ENCODE data around the gene ADIPOR2.
A peak's percentile ranks its signal among the peaks of the same experiment; 100 is the strongest.

Gene ADIPOR2

GRCh38 chr12:1792406-1792805 lies 101.5 kb downstream of the ADIPOR2 start:
- no peak overlapping the region for H3K4me3 ChIP-seq (ENCODE audit: low read length)
- no peak overlapping the region for H3K9ac ChIP-seq (ENCODE audit: low read depth, low read length)
- H3K4me1 ChIP-seq (ENCODE audit: insufficient read depth, low read length), result 0 out of 2 replicates have a peak, but pooled peaks cover 9% of the 10 kb centered on the region
- no peak overlapping the region for H3K27ac ChIP-seq (ENCODE audit: low read length)
- no peaks in the 10 kb centered on the region for H3K9me3 ChIP-seq (ENCODE audit: insufficient read depth, low read depth, low read length)
- H3K27me3 ChIP-seq (ENCODE audit: insufficient read depth, low read length), result no peaks in the 10 kb centered on the region
- H3K36me3 ChIP-seq (ENCODE audit: insufficient read depth, low read depth, low read length), result peaks cover 7% of the 10 kb centered on the region; the same call in 1 of the 2 replicates

GRCh38 chr12:1793426-1794210 lies 102.7 kb downstream of the ADIPOR2 start:
- no peaks in the 10 kb centered on the region for H3K36me3 ChIP-seq (ENCODE audit: insufficient read depth, low read depth, low read length)
- no peak overlapping the region for H3K27ac ChIP-seq (ENCODE audit: low read length)
- H3K9ac ChIP-seq (ENCODE audit: low read depth, low read length), result no peak overlapping the region
- no peaks in the 10 kb centered on the region for H3K27me3 ChIP-seq (ENCODE audit: insufficient read depth, low read length)
- no peaks in the 10 kb centered on the region for H3K9me3 ChIP-seq (ENCODE audit: insufficient read depth, low read depth, low read length)
- H3K4me1 ChIP-seq (ENCODE audit: insufficient read depth, low read length), result 0 out of 2 replicates have a peak, but pooled peaks cover 9% of the 10 kb centered on the region
- no peak overlapping the region for H3K4me3 ChIP-seq (ENCODE audit: low read length)

- no peaks in the 10 kb centered on the region for H3K36me3 ChIP-seq (ENCODE audit: insufficient read depth, low read depth, low read length)
- no peak overlapping the region for H3K4me3 ChIP-seq (ENCODE audit: low read length)
- H3K27me3 ChIP-seq (ENCODE audit: insufficient read depth, low read length), result no peaks in the 10 kb centered on the region
- no peak overlapping the region for H3K27ac ChIP-seq (ENCODE audit: low read length)
- no peak overlapping the region for H3K9ac ChIP-seq (ENCODE audit: low read depth, low read length)
- H3K9me3 ChIP-seq (ENCODE audit: insufficient read depth, low read depth, low read length), result no peaks in the 10 kb centered on the region
- H3K4me1 ChIP-seq (ENCODE audit: insufficient read depth, low read length), result 0 out of 2 replicates have a peak, but pooled peaks cover 9% of the 10 kb centered on the region
Observed at GRCh38 chr12:1794440-1795090, 103.7 kb downstream of the ADIPOR2 start.

- Histone ChIP-seq H3K9me3 (ENCODE audit: insufficient read depth, low read depth, low read length) (no peaks in the 10 kb centered on the region), H3K9ac (ENCODE audit: low read depth, low read length) (no peak overlapping the region), H3K36me3 (ENCODE audit: insufficient read depth, low read depth, low read length) (no peaks in the 10 kb centered on the region), H3K4me1 (ENCODE audit: insufficient read depth, low read length) (0 out of 2 replicates have a peak, but pooled peaks cover 9% of the 10 kb centered on the region), H3K27ac (ENCODE audit: low read length) (no peak overlapping the region), H3K4me3 (ENCODE audit: low read length) (peak overlapping the region; percentile 25; the same call in 1 of the 2 replicates), H3K27me3 (ENCODE audit: insufficient read depth, low read length) (no peaks in the 10 kb centered on the region)
Observed at GRCh38 chr12:1795221-1795784, 104.4 kb downstream of the ADIPOR2 start.

GRCh38 chr12:1795785-1796514 lies 105.1 kb downstream of the ADIPOR2 start:
- Histone ChIP-seq H3K36me3 (ENCODE audit: insufficient read depth, low read depth, low read length) (no peaks in the 10 kb centered on the region), H3K9ac (ENCODE audit: low read depth, low read length) (no peak overlapping the region), H3K4me1 (ENCODE audit: insufficient read depth, low read length) (0 out of 2 replicates have a peak, but pooled peaks cover 9% of the 10 kb centered on the region), H3K27me3 (ENCODE audit: insufficient read depth, low read length) (no peaks in the 10 kb centered on the region), H3K9me3 (ENCODE audit: insufficient read depth, low read depth, low read length) (no peaks in the 10 kb centered on the region), H3K27ac (ENCODE audit: low read length) (no peak overlapping the region), H3K4me3 (ENCODE audit: low read length) (peak overlapping the region; percentile 53; the same call in 1 of the 2 replicates)

GRCh38 chr12:1796515-1797010 lies 105.7 kb downstream of the ADIPOR2 start:
- no peaks in the 10 kb centered on the region for H3K36me3 ChIP-seq (ENCODE audit: insufficient read depth, low read depth, low read length)
- H3K27me3 ChIP-seq (ENCODE audit: insufficient read depth, low read length), result no peaks in the 10 kb centered on the region
- H3K9ac ChIP-seq (ENCODE audit: low read depth, low read length), result no peak overlapping the region
- H3K4me3 ChIP-seq (ENCODE audit: low read length), result peak overlapping the region; percentile 53; the same call in 1 of the 2 replicates
- 0 out of 2 replicates have a peak, but pooled peaks cover 5% of the 10 kb centered on the region for H3K4me1 ChIP-seq (ENCODE audit: insufficient read depth, low read length)
- no peak overlapping the region for H3K27ac ChIP-seq (ENCODE audit: low read length)
- no peaks in the 10 kb centered on the region for H3K9me3 ChIP-seq (ENCODE audit: insufficient read depth, low read depth, low read length)

- Histone ChIP-seq H3K4me3 (ENCODE audit: low read length) (peak overlapping the region; percentile 53; the same call in 1 of the 2 replicates), H3K27ac (ENCODE audit: low read length) (no peak overlapping the region), H3K4me1 (ENCODE audit: insufficient read depth, low read length) (0 out of 2 replicates have a peak, but pooled peaks cover 2% of the 10 kb centered on the region), H3K9ac (ENCODE audit: low read depth, low read length) (no peak overlapping the region), H3K9me3 (ENCODE audit: insufficient read depth, low read depth, low read length) (no peaks in the 10 kb centered on the region), H3K36me3 (ENCODE audit: insufficient read depth, low read depth, low read length) (no peaks in the 10 kb centered on the region), H3K27me3 (ENCODE audit: insufficient read depth, low read length) (no peaks in the 10 kb centered on the region)
Observed at GRCh38 chr12:1797011-1797901, 106.4 kb downstream of the ADIPOR2 start.

- no peak overlapping the region for H3K27ac ChIP-seq (ENCODE audit: low read length)
- no peak overlapping the region for H3K4me3 ChIP-seq (ENCODE audit: low read length)
- no peak overlapping the region for H3K9ac ChIP-seq (ENCODE audit: low read depth, low read length)
- no peaks in the 10 kb centered on the region for H3K4me1 ChIP-seq (ENCODE audit: insufficient read depth, low read length)
- no peaks in the 10 kb centered on the region for H3K27me3 ChIP-seq (ENCODE audit: insufficient read depth, low read length)
- H3K36me3 ChIP-seq (ENCODE audit: insufficient read depth, low read depth, low read length), result no peaks in the 10 kb centered on the region
- H3K9me3 ChIP-seq (ENCODE audit: insufficient read depth, low read depth, low read length), result no peaks in the 10 kb centered on the region
Observed at GRCh38 chr12:1797991-1798640, 107.2 kb downstream of the ADIPOR2 start.

- H3K9me3 ChIP-seq (ENCODE audit: insufficient read depth, low read depth, low read length), result no peaks in the 10 kb centered on the region
- H3K27ac ChIP-seq (ENCODE audit: low read length), result no peak overlapping the region
- H3K9ac ChIP-seq (ENCODE audit: low read depth, low read length), result no peak overlapping the region
- no peaks in the 10 kb centered on the region for H3K36me3 ChIP-seq (ENCODE audit: insufficient read depth, low read depth, low read length)
- no peak overlapping the region for H3K4me3 ChIP-seq (ENCODE audit: low read length)
- H3K27me3 ChIP-seq (ENCODE audit: insufficient read depth, low read length), result no peaks in the 10 kb centered on the region
- no peaks in the 10 kb centered on the region for H3K4me1 ChIP-seq (ENCODE audit: insufficient read depth, low read length)
Observed at GRCh38 chr12:1798641-1799020, 107.8 kb downstream of the ADIPOR2 start.

Measured in iPS-20b (cell line).